H9 (cell line): ENCODE measurements around the gene C5orf15. TPM values are rescaled to one million over a fixed set of nuclear protein-coding genes. Genes with fewer than 3 reads are reported as not detected.

Experiments used
- DNase-seq: peaks from one replicate; pipeline ENCODE4 v3.0.0-alpha.2; 2017
- H2AFZ ChIP-seq: one replicate; pipeline ENCODE4 v1.6.1; 2013; ENCODE audit warnings: mild to moderate bottlenecking, low read length, control low read depth, moderate library complexity
- H2AK5ac ChIP-seq: 2 replicates; pipeline ENCODE4 v1.6.1; 2013; ENCODE audit warnings: low read length, control low read depth, mixed read lengths; ENCODE audit not compliant: insufficient read length
- H2BK120ac ChIP-seq: one replicate; pipeline ENCODE4 v1.6.1; 2013; ENCODE audit warnings: low read depth, mild to moderate bottlenecking, low read length, control low read depth, inconsistent platforms; ENCODE audit not compliant: poor library complexity, severe bottlenecking
- H2BK12ac ChIP-seq: 2 replicates; pipeline ENCODE4 v1.6.1; 2013; ENCODE audit warnings: low read length, control low read depth, mixed read lengths, low read depth; ENCODE audit not compliant: insufficient read length
- H2BK15ac ChIP-seq: 2 replicates; pipeline ENCODE4 v1.6.1; 2013; ENCODE audit warnings: low read depth, low read length, control low read depth
- H2BK20ac ChIP-seq: one replicate; pipeline ENCODE4 v1.6.1; 2013; ENCODE audit warnings: low read depth, mild to moderate bottlenecking, low read length, control low read depth, inconsistent platforms; ENCODE audit not compliant: poor library complexity, severe bottlenecking
- H2BK5ac ChIP-seq: 2 replicates; pipeline ENCODE4 v1.6.1; 2013; ENCODE audit warnings: low read length, control low read depth, mixed read lengths; ENCODE audit not compliant: insufficient read length
- H3K14ac ChIP-seq: 2 replicates; pipeline ENCODE4 v1.6.1; 2013; ENCODE audit warnings: low read length, control low read depth; ENCODE audit not compliant: insufficient read depth
- H3K18ac ChIP-seq: 2 replicates; pipeline ENCODE4 v1.6.1; 2013; ENCODE audit warnings: low read depth, mild to moderate bottlenecking, mixed read lengths, low read length, control low read depth; ENCODE audit not compliant: insufficient read length
- H3K23ac ChIP-seq: 2 replicates; pipeline ENCODE4 v1.6.1; 2013; ENCODE audit warnings: low read length, control low read depth, mixed read lengths, low read depth; ENCODE audit not compliant: insufficient read length
- H3K23me2 ChIP-seq: 2 replicates; pipeline ENCODE4 v1.6.1; 2013; ENCODE audit warnings: low read depth, mild to moderate bottlenecking, mixed read lengths, low read length, control low read depth; ENCODE audit not compliant: insufficient read length, poor library complexity, severe bottlenecking
- H3K27ac ChIP-seq: 2 replicates; pipeline ENCODE4 v1.5.1; 2013; ENCODE audit warnings: low read length, control low read depth, mixed read lengths, low read depth; ENCODE audit not compliant: insufficient read length
- H3K27me3 ChIP-seq: 2 replicates; pipeline ENCODE4 v1.6.1; 2013; ENCODE audit warnings: low read length, control low read depth, inconsistent platforms; ENCODE audit not compliant: insufficient read depth
- H3K4ac ChIP-seq: 2 replicates; pipeline ENCODE4 v1.6.1; 2013; ENCODE audit warnings: low read depth, mild to moderate bottlenecking, control low read depth, inconsistent platforms, low read length, moderate library complexity
- H3K4me1 ChIP-seq: 2 replicates; pipeline ENCODE4 v1.6.1; 2013; ENCODE audit warnings: low read length, control low read depth, inconsistent platforms; ENCODE audit not compliant: insufficient read depth
- H3K4me2 ChIP-seq: 2 replicates; pipeline ENCODE4 v1.6.1; 2013; ENCODE audit warnings: low read length, control low read depth, mixed read lengths; ENCODE audit not compliant: insufficient read length, insufficient read depth
- H3K56ac ChIP-seq: 2 replicates; pipeline ENCODE4 v1.6.1; 2013; ENCODE audit warnings: low read depth, mild to moderate bottlenecking, mixed read lengths, low read length, control low read depth; ENCODE audit not compliant: insufficient read length
- H3K79me1 ChIP-seq: 2 replicates; pipeline ENCODE4 v1.6.1; 2013; ENCODE audit warnings: low read depth, mild to moderate bottlenecking, moderate library complexity, low read length, control low read depth, inconsistent platforms; ENCODE audit not compliant: insufficient read depth, poor library complexity, severe bottlenecking
- H3K79me2 ChIP-seq: 2 replicates; pipeline ENCODE4 v1.6.1; 2013; ENCODE audit warnings: low read length, control low read depth, inconsistent platforms; ENCODE audit not compliant: insufficient read depth
- H3K9ac ChIP-seq: 2 replicates; pipeline ENCODE4 v1.6.1; 2013; ENCODE audit warnings: low read length, control low read depth, mixed read lengths; ENCODE audit not compliant: insufficient read length; ENCODE audit errors: extremely low read depth
- H3K9me3 ChIP-seq: one replicate; pipeline ENCODE4 v1.6.1; 2013; ENCODE audit warnings: low read depth, low read length, inconsistent platforms; ENCODE audit not compliant: control insufficient read depth
- H3T11ph ChIP-seq: one replicate; pipeline ENCODE4 v1.6.1; 2013; ENCODE audit warnings: mild to moderate bottlenecking, low read length, control low read depth, inconsistent platforms
- H4K20me1 ChIP-seq: one replicate; pipeline ENCODE4 v1.6.1; 2013; ENCODE audit not compliant: control insufficient read depth, insufficient read length, insufficient read depth
- H4K5ac ChIP-seq: 2 replicates; pipeline ENCODE4 v1.6.1; 2013; ENCODE audit warnings: low read depth, mild to moderate bottlenecking, mixed read lengths, low read length, control low read depth; ENCODE audit not compliant: insufficient read length
- H4K8ac ChIP-seq: replicated peaks from 2 replicates; pipeline ENCODE4 v1.6.1; 2013; ENCODE audit warnings: low read length, control low read depth, mixed read lengths, low read depth; ENCODE audit not compliant: insufficient read length
- H4K91ac ChIP-seq: 2 replicates; pipeline ENCODE4 v1.6.1; 2013; ENCODE audit warnings: low read depth, mild to moderate bottlenecking, moderate library complexity, mixed read lengths, low read length, control low read depth; ENCODE audit not compliant: insufficient read length
- H3K27ac Mint-ChIP-seq, 3 experiments: 2 replicates in 2 of 3; 3 replicates in 1 of 3; pipeline ENCODE4 v1.8.0; 2020 to 2021; ENCODE audit warnings: mixed read lengths in 3 of 3, mild to moderate bottlenecking in 1 of 3, moderate library complexity in 1 of 3
- H3K27me3 Mint-ChIP-seq: 2 replicates; pipeline ENCODE4 v1.8.0; 2021; ENCODE audit warnings: low read depth, mild to moderate bottlenecking, moderate library complexity, mixed read lengths
- H3K36me3 Mint-ChIP-seq, 3 experiments: 2 replicates in 2 of 3; 3 replicates in 1 of 3; pipeline ENCODE4 v1.8.0; 2020 to 2021; ENCODE audit warnings: low read depth in 3 of 3, mixed read lengths in 3 of 3; ENCODE audit not compliant: insufficient read depth in 1 of 3
- H3K4me1 Mint-ChIP-seq, 2 experiments: 2 replicates each; pipeline ENCODE4 v1.8.0; 2020; ENCODE audit warnings: mixed read lengths in 2 of 2
- H3K4me3 Mint-ChIP-seq, 2 experiments: 2 replicates in 1 of 2; 3 replicates in 1 of 2; pipeline ENCODE4 v1.8.0; 2020 to 2021; ENCODE audit warnings: mild to moderate bottlenecking in 2 of 2, mixed read lengths in 2 of 2, moderate library complexity in 1 of 2
- H3K9me3 Mint-ChIP-seq, 2 experiments: 2 replicates in 1 of 2; 3 replicates in 1 of 2; pipeline ENCODE4 v1.8.0; 2020; ENCODE audit warnings: mild to moderate bottlenecking in 2 of 2, mixed read lengths in 2 of 2, moderate library complexity in 1 of 2
- WGBS: extraction: QIAGEN DNeasy Blood & Tissue Kit; methylation state at CpG from one replicate; pipeline ENCODE4 v1.1.7; 2013; ENCODE audit warnings: missing lambda C conversion rate, low lambda C conversion rate, mixed read lengths; ENCODE audit not compliant: insufficient read length; ENCODE audit errors: extremely low coverage; 5-methylcytosine and 5-hydroxymethylcytosine counted together
- total RNA-seq: library from RNA; stranded (reverse); gene quantifications from 2 replicates; pipeline ENCODE4 v1.2.1, GENCODE V29; 2021
- TF ChIP-seq, protein P1 (sequence below): fragments of 200-600 bp; sonication (generic); conservative IDR thresholded peaks from 3 replicates; pipeline ENCODE4 v1.8.0; 2021; ENCODE audit warnings: antibody characterized with exemption, mild to moderate bottlenecking

The C5orf15 gene
- total RNA-seq, 1 experiment from 2014 or later, result 33.4 TPM

- Histone ChIP-seq H3K23me2 (peaks cover 18% of the 10 kb centered on the region), H3K79me1 (peaks cover 6% of the 10 kb centered on the region), H2BK120ac (no peak overlapping the region), H3T11ph (no peak overlapping the region), H3K27me3 (no peaks in the 10 kb centered on the region), H2BK15ac (no peak overlapping the region), H4K5ac (no peak overlapping the region), H2AK5ac (no peak overlapping the region), H3K18ac (no peak overlapping the region), H3K4me1 (peaks cover 4% of the 10 kb centered on the region; the same call in 1 of the 2 replicates), H2AFZ (no peak overlapping the region), H2BK20ac (no peak overlapping the region), H3K56ac (no peak overlapping the region), H3K79me2 (peaks cover 53% of the 10 kb centered on the region), H4K8ac (no peak overlapping the region), H2BK5ac (no peak overlapping the region), H4K91ac (no peak overlapping the region), H3K27ac (no peak overlapping the region), H3K4me2 (peak overlapping the region; percentile 68), H3K9ac (peak overlapping the region; percentile 84), H2BK12ac (no peak overlapping the region), H3K9me3 (no peaks in the 10 kb centered on the region), H3K4ac (no peak overlapping the region), H4K20me1 (no peaks in the 10 kb centered on the region), H3K23ac (no peak overlapping the region), H3K14ac (no peak overlapping the region)
- DNase-seq, result no peak
- Mint-ChIP-seq H3K4me1 (peaks cover 50 to 54% of the 10 kb centered on the region in 2 experiments), H3K27me3 (peaks cover 2% of the 10 kb centered on the region; the same call in 1 of the 2 replicates), H3K9me3 (peaks cover 0 to 2% of the 10 kb centered on the region in 2 experiments; a peak in 1 of 5 replicates), H3K36me3 (peaks cover 14 to 26% (median 17%) of the 10 kb centered on the region in 3 experiments; a peak in 6 of 7 replicates), H3K4me3 (peak overlapping the region; percentile 92 to 96), H3K27ac (peak overlapping the region; percentile 55 to 97 (median 86); a peak in 4 of 7 replicates)
- WGBS, result no CpG with 5 or more reads among the region's 11 CpGs
- TF ChIP-seq, protein P1, sequence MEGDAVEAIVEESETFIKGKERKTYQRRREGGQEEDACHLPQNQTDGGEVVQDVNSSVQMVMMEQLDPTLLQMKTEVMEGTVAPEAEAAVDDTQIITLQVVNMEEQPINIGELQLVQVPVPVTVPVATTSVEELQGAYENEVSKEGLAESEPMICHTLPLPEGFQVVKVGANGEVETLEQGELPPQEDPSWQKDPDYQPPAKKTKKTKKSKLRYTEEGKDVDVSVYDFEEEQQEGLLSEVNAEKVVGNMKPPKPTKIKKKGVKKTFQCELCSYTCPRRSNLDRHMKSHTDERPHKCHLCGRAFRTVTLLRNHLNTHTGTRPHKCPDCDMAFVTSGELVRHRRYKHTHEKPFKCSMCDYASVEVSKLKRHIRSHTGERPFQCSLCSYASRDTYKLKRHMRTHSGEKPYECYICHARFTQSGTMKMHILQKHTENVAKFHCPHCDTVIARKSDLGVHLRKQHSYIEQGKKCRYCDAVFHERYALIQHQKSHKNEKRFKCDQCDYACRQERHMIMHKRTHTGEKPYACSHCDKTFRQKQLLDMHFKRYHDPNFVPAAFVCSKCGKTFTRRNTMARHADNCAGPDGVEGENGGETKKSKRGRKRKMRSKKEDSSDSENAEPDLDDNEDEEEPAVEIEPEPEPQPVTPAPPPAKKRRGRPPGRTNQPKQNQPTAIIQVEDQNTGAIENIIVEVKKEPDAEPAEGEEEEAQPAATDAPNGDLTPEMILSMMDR, result no peak
Observed at GRCh38 chr5:134003064-134003816, 34.8 kb upstream of the C5orf15 start.
